GM19468 (cell line): Measurements from ENCODE around the gene HOMER3.

Experiments used
- ATAC-seq: cut with Tn5 transposase; IDR thresholded peaks from one replicate; pipeline ENCODE4 v1.9.1; 2021; ENCODE audit warnings: mild to moderate bottlenecking, moderate library complexity, moderate number of reproducible peaks; ENCODE audit not compliant: unreplicated experiment; ENCODE audit errors: extremely low read depth

Gene HOMER3

DNA sequence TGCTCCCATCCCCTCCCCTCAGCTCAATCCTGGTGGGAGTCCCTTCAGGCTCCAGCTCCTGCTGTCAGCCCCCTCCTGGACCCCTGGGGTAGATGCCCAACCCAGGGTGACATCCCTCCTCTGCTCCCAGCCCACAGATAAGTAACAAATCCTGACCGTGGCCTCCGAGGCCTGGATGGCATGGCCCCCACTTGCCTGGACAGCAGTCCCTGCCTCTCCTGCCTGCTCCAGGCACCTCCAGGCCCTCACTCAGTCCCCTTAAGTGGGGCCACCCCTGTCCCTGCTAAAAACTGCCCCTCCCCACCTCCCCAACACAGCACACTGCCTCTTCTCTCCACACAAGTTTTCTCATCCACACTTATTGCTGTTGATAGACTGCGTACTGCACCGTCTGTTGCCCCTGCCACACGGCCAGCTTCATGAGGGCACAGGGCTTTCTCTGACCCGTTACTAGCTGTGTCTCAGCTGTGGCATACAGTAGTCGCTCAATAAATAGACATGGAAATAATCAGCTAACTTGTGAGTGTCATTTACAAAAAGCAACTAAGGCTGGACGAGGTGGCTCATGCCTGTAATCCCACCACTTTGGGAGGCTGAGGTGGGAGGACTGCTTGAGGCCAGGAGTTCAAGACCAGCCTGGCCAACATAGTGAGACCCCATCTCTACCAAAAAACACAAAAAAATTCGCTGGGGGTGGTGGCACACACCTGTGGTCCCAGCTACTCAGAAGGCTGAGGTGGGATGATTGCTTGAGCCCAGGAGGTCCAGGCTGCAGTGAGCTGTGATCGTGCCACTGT, 50.9 kb downstream of the HOMER3 start:
- no peak for ATAC-seq

DNA sequence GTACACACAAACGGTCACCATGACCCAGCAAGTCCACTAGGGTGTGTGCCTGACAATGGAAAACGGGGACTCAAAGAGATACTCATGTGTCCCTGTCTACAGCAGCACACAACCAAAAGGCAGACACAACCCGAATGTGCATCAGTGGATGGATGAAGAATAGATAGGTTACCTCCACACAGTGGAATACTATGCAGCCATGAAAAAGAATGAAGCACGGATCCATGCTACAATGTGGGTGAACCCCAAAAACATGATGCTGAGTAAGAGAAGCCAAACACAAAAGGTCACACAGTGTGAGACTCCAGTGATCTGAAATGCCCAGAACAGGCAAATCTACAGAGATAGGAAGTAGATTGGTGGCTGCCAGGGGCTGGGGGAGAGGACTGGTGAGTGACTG, 54.0 kb downstream of the HOMER3 start:
- no peak for ATAC-seq

DNA sequence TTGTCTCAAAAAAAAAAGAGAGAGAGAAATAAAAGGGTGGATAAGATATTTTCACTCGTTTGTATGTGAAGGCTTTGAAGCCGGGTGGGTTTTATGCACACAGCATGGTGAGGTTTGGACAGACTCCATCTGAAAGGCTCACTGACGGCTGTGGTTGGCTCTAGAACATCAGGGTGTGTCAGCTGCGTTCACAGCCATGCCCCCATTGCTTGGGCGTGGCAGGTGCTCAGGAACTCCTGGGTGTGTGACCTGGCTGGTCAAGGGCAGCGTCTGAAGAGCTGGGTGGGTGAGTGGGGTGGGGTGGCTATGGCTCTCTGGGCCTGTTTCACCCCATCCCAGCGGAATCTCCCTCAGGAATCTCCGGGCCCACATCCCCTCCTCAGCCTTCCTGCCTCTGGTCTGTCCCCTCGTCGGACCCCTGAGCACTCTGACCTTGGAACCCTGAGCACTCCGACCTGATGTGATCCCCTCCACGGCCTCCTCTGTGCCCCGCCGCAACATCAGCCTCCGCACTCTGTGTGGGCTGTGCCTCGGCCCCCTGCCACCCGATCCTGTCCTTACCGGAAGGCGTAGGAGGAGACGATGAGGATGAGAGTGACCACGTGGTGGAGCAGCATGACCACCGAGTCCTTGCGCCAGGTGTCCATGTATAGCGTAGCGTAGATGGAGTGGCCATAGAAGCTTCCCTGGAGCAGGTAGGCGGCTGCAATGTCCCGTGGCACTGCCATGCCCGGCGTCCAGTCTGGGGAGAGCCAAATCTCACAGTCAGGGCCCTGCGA, 57.3 kb downstream of the HOMER3 start:
- ATAC-seq, result no peak

DNA sequence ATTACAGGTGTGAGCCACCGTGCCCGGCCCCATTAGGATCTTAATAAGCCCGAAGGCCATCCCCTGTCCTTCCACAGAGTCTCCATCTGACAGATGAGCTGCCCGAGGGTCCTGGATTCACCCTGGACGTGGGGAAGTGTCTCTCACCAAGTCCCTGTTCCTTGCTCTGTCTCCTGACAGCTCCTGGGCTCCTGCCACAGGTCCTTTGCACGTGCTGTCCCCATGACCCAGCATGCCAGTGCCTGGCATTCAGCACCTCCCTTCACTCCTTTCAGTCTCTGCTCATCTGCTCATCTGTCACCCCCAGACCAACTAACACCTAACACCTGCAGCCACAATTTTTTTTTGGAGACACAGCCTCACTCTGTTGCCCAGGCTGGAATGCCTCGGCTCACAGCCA, 59.5 kb downstream of the HOMER3 start:
- no peak for ATAC-seq

DNA sequence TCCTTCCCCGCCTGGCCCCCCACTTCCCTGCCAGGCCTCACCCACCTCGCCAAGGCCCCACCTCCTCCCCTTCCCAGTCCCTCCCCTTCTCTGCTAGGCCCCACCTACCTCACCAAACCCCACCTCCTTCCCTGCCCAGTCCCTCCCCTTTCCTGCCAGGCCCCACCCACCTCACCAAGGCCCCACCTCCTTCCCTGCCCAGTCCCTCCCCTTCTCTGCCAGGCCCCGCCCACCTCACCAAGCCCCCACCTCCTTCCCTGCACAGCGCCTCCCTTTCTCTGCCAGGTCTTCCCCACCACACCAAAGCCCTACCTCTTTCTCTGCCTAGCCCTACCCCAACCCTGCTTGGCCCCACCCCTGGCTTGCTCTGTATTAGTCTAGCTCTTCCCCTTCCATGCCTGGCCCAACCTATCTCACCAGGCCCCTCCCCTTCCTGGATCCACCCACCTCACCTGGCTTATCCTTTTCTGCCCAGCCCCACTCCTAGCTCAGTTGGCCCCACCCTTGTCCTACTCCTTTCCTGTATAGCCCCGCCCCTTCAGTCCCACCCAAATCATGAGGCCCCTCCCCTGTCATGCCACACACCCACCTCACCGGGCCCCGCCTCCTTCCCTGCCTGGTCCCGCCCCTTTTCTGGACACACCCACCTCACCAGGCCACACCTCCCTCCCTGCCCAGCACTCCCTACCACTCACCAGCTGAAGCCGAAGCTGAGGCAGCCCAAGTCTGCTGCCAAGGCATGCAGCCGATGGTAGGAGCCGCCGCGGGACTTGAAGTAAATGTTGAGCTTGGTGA, 61.2 kb downstream of the HOMER3 start:
- ATAC-seq, result no peak
